KG1 (cell line): ENCODE data around the gene RRAS2.
"Not testable (repeated sequence)": the region's sequence is repeated elsewhere in the genome, so short reads cannot be mapped to it uniquely, and the experiment has no call there.

Experiments used
- DNase-seq: peaks from one replicate; lab custom pipeline; 2025; lab: John Stamatoyannopoulos, UW

Gene RRAS2

DNA sequence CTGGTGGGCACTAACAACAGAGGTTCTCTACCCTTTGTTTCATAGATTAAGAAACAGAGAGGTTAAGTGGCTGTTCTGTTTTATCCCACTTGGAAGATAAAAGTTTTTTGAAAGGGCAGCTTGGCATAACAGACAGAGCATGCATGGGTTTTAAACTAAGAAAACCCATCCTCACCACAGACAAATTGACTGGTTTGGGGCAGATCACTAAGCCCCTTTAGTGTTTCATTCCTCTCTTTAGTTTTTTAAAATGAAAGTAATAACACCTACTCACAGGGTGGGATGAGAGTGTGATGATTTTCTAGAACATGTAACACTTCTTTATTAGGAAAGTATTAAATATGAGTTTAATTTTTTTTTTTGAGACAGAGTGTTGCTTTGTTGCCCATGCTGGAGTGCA lies 12.3 kb upstream of the RRAS2 start:
- no peak for DNase-seq

DNA sequence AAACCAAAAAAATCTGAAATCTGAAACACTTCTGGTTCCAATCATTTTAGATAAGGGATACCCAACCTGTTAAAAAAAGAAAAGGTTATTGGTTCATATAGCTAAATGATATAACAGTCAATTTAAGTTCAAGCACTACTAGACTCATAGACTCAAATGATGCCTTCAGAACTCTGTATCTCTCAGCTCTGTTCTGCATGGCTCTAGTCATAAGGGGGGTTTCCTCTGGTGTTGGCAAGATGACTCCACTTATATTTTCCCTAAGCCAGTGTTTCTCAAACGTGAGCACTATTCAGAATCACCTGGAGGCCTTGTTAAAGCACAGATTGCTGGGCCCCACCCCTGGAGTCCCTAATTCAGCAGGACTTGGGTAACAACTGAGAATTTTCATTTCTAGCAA lies 11.5 kb upstream of the RRAS2 start:
- DNase-seq = no peak

DNA sequence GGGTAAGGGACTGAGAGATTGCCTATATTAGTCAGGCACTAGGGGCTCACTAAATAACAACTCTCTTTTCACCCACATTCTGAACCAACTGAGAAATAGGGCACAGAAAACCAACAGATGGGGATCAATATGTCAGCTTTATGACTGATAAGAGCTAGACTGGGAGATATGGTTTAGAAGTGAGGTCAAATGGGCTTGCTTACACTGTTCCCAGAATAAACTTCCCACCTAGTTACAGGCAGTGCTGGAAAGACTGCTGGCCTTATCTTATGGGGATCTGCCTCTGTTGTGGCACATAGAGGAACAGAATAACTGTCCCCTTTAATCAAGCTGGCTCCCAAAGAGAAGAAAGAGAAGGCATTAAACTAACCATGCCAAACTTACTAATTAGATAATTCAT lies 10.6 kb upstream of the RRAS2 start:
- no peak for DNase-seq

DNA sequence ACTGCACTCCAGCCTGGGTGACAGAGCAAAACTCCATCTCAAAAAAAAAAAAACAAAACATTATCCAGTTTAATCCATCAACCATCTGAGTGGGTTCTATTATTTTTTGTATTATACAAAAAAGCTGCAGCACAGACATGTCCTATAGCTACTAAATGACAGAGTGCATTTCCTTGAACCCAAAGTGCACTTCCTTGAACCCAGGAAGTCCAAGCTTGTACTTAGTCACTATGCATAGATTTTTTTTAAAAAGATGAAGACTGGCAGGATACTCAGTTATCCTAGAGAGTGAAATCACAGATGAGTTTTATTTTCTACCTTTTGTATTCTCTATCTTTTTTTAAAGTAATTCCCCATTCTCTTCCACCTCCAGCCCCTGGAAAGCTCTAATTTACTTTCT lies 8.0 kb upstream of the RRAS2 start:
- no peak for DNase-seq

DNA sequence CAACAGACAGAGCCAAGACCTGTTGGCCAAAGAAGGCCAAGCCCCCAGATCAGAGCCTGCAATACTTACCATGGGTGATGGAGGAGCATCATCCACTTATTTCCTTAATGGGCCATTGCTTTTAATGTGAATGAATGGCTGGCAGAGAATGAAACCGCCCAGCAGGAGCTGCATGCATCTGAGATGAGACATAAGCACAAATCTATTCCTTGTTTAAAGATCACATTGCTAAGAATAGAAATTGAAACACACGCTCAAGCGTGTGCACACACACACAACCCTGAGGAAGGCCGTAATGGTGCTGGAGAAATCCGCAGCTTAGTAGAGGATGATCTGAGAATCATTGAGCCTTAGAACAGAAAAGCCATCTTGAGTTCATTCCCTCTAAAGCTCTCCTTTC lies 5.3 kb upstream of the RRAS2 start:
- DNase-seq = no peak

DNA sequence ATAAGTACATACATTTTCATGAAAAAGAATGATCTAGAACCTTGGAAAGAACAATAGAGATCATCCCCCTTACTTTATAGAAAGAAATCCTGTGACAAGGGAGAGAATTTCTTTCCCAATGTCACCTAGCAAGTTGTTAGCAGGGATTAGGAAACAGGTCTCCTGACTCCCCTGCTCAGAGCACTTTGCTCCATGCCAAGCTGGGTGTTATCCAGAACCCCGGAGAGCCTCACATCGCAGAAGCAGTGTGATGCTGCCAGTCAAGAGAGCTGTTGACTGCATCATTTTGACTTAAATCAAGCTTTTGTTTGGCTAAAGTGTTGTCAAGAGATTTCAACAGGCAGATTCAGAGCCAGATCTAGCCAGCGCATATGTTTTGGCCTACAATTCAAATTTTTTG lies 3.6 kb upstream of the RRAS2 start:
- no peak for DNase-seq

DNA sequence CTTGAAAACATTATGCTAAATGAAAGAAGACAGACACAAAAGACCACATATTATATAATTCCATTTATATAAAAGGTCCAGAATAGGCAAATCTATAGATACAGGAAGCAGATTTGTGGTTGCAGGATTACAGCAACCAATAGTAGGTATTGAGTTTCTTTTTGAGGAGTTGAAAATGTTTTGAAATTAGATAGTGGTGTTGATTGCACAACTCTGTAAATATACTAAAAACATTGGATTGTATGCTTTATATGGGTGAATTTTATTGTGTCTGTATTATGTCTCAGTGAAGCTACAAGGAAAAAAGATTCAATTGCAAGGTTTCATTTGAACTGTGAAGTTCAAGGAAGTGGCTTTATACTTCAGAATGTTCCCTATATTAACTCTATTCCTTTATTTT lies 3.0 kb upstream of the RRAS2 start:
- DNase-seq = no peak

DNA sequence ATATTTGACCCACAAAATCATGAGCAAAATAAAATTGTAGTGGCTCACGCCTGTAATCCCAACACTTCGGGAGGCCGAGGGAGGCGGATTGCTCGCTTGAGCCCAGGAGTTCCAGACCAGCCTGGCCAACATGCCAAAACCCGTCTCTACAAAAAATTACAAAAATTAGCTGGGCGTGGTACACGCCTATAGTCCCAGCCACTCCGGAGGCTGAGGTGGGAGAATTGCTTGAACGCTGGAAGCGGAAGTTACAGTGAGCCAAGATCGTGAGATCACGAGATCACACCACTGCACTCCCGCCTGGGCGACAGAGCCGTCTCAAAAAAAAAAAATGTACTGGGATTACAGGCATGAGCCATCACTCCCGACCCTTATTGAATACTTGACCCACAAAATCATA lies 2.0 kb upstream of the RRAS2 start:
- DNase-seq = no peak

DNA sequence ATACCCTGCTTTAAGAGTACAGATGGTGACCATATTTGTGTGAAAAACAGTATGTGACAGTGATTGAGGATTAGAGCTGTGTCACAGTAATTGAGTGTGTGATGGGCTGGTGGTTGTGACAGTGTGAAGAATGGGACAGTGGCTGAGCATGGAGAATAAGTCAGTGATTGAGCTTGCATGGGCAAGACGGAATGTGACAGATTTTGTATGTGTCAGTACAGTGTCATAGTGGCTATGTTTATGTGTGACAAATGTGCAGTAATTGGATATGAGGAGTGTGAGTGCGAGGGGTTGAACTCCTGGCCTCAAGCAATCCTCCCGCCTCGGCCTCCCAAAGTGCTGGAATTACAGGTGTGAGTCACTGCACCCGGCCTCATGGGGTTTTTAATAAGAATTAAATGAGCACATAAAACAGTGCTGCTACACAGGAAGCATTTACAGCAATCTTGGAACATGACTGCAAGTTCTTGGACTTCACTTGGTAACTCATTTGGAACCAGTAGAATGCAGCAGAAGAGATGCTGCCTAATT lies 583 bp upstream of the RRAS2 start:
- no peak for DNase-seq

DNA sequence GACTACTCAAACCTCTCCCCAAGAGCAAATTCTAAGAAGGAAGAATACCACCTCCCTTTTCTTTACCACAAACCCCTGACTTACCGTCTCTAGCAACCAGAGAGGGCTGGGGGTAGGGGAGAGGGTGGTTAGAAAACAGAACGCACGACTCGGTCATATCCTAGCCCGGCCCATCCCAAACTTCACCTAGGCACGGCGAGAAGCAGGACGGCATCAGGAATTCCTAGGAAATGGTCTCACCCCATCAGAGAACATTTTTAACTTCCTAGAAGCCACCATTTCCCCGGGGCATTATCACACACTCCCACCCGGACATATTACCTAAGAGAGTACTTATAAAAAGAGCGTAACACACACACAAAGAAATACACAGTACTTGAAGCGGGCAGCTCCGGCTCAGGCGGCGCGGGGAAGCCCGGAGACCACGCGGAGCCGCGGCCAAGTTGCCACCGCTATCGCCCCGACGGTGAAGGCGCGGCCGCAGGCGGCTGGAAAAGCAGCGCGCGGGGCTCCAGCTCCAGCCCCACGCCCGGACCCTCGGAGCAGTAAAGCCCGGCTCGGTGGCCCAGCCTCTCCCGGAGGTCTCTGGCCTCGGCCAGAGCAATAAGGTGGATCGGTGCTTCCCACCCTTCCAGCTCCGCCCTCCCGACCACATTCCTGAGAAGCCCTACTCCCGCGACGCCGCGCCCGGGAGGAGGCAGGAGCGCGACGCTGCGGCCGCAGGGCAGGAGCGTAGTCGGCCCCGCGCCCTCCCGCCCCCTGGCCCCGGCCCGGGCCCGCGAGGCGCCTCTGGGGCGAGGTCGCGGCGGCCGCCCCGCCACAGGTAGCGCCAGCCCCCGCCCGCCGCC lies 878 bp downstream of the RRAS2 start:
- DNase-seq = no peak

DNA sequence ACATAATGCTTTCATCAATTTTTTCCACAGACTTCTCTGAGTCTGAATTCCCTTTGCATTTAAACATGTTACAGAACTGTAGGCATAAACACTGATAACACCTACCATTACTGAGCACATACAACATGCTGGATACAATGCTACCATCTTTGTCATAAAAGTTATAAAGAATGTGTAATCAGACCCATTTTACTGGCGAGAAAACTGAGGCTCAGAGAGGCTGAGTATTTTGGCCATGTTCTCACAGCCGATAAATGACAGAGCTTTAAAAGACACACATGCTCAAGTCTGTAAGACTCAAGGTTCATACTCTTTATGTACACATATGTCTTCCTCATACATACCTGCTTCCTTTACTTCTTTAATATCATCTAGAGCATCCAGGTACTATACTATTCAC lies 2.6 kb downstream of the RRAS2 start:
- no peak for DNase-seq

DNA sequence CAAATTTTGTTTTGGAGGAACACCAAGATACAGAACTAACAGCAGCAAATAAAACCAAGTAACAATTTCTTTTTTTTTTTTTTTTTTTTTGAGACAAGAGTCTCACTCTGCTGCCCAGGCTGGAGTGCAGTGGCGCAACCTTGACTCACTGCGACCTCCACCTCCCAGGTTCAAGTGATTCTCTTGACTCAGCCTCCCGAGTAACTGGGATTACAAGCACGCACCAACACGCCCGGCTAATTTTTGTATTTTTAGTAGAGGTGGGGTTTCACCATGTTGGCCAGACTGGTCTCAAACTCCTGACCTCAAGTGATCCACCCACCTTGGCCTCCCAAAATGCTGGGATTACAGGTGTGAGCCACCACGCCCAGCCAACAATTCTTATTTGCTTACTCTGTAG lies 4.4 kb downstream of the RRAS2 start:
- not testable (repeated sequence) for DNase-seq

DNA sequence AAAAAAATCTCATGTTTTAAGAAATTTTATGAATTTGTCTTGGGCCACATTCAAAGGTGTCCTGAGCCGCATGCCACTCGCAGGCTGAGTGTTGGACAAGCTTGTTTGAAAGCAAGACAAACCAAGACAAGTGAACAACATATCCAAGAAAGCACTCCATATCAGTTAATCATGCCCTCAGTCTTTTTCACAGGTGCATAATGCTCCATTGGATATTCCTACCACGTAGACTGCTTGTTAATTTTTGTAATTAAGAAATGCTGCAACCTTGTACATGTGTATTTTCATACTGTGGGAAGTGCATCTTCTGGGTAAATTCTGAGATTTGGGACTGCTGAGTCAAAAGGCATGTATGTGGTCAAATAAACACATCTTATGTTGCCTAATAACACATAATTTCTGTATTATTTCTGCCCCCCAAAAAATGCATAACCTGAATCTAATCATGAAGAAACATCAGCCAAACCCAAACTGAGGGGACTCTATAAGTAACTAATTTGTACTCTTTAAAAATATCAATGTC lies 8.2 kb downstream of the RRAS2 start:
- no peak for DNase-seq

DNA sequence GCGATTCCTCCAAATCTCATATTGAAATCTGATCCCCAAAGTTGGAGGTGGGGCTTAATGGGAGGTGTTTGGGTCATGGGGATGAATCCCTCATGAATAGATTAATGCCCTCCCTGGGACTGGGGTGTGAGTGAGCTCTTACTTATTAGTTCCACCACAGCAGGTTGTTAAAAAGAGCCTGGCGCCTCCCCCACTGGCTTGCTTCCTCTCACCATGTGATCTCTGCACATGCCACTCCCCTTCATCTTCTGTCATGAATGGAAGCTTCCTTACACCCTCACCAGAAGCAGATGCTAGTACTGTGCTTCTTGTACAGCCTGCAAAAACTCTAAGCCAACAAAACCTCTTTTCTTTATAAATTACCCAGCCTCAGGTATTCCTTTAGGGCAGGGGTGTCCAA lies 8.8 kb downstream of the RRAS2 start:
- DNase-seq = no peak

DNA sequence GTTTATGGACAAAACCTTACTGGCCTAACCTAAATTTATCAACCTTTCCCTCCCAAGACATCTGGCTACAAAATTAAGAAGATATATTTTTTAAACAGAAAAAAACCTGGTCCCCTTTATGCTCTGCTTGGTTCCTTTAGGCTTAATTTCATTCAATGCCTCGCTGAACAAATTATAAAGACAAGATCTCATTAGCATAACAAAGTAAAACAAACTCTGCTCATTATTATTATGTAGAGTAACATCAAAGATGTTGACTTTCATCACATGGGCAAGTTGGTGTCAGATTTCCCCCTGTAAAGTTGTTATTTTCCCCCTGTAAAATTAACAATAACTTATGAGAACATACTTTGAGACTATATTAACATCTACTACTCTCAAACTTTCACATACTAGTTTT lies 11.0 kb downstream of the RRAS2 start:
- DNase-seq = no peak

DNA sequence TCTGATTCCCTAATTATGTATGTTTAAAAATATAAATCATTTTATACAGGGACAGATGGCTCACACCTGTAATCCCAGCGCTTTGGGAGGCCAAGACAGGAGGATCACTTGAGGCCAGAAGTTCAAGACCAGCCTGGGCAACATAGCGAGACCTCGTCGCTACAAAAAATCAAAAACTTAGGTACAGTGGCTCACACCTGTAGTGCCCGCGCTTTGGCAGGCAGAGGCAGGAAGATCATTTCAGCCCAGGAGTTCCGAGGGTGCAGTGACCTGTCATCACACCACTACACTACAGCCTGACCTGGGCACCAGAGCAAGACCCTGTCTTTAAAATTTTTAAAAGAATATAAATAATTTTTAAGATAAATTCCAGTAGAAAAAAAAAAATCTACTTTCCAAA lies 11.5 kb downstream of the RRAS2 start:
- DNase-seq = no peak

DNA sequence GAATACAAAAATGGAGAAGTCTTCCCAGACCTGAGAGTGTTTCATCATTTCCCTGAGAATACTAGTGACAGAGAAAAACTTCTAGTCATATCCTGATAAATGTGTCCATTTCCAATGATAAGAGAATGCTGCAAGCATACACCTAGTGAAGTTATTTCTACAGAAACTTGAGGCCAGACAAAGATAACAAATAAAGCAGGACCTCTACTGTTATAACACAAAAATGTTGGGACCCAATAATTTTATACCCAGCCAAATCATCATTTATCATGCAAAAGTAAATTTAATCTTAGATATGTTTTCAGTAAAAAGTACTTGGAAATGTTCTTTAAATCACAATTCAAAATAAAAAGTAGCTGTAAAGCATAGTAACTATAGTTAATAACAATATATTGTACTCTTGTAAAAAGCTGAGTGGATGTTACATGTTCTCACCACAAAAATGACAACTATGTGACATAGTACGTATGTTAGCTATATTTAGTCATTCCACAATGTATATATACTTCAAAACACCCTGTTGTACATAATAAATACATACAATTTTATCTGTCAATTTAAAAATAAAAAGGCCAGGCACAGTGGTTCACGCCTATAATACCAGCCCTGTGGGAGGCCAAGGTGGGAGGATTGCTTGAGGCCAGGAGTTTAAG lies 12.6 kb downstream of the RRAS2 start:
- no peak for DNase-seq

DNA sequence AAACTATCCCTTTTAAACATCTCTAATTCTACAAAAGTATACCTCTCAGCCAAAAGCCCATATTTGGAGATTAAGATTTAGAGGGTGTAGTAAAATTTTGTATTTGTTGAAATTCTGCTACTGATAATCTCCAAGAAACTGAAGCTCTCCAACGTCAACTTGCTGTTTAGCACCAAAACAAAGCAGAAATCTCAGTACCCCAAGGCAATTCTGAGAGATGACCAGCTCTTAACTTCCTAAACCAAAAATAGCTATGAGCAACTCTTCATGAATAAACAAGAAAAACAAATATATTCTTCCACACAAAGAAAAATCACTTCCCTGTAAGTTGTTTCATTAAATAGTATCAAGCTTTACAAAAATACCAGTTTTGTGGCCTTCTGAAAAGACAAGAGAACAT lies 13.3 kb downstream of the RRAS2 start:
- no peak for DNase-seq

DNA sequence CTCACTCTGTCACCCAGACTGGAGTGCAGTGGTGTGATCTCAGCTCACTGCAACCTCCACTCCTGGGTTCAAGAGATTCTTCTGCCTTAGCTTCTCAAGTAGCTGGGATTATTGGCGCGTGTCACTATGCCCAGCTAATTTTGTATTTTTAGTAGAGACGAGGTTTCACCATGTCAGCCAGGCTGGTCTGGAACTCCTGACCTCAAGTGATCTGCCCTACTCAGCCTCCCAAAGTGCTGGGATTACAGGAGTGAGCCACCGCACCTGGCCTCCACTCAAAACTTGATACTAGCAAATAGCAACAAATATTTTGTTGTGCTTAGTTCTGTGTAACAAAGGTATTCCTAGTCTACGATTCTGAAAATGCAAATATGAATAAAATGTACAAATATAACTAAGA lies 14.0 kb downstream of the RRAS2 start:
- DNase-seq = not testable (repeated sequence)

DNA sequence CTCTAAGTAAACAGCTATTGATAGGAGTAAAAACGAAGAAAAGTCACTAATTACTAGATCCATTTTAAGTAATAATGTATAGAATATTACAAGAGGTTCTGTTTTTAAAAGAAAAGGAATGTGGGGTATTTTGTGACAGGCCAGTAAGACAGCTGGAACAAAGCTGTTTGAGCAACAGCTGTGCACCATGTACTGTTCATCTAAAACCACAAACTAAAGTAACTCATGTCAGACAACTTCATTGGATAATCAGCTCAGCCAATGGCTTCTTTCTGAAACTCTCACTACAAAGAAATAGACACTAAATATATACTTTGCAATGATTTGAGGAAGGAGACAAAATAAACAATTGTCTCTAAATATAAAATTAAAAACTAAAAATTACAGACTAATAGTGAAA lies 16.1 kb downstream of the RRAS2 start:
- no peak for DNase-seq

DNA sequence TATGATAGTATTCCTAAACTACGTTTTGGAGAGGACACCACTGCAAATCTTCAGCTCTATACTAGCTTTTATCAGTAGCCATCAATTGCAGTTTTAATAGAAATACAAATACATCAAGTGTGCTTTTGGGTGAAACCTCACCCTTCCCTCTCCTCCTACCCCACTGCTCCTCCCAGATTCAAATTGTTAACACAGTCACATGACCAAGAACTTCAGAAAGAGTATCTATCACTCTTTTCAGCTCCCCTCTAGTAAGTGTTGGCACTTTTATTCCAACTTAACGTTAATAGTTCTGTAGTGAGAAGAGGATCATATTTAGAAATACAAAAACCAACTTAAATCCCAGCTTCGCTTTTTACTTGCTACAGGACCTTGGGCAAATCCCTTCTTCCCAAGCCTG lies 17.0 kb downstream of the RRAS2 start:
- no peak for DNase-seq

DNA sequence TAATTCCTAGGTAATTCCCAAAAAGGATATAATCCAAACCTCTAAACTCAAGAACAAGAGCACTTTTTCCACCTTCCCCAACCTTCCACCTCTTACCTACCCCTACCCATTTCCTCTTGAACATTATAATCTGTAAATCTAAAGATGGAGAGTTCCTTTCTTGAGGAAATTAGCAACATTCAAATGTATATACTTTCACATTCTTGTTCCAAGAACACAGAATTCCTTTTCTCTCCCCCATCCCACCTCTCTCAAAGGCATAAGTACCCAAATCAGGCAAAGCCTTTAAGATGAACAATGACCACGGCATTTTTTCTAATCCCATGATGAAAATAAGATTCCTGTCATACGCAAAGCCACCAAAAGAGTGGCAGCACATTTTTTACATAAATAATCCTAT lies 18.3 kb downstream of the RRAS2 start:
- DNase-seq = no peak

DNA sequence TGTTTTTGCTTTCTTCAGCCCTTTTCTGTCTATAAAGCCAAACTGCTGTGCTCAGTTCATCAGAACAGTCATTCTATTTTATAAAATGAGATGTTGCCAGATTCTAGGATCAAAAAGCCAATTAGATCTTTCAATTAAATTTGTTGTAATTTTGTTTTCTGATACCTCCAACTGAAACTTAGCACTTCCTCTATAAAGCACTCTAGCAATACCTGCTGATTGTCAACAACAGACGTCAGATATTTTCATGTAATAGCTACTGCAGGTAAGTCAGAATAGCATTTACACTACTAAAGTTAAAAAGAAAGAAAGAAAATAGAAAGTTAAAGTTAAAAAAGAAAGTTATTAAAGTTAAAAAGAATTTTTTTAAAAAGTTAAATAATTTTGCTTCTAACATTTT lies 19.6 kb downstream of the RRAS2 start:
- DNase-seq = no peak
